Mesenchymal stem cell (in vitro differentiated cells and primary cell): ENCODE data around the gene SIGLECL1.

Experiments
- DNase-seq: peaks from one replicate; pipeline ENCODE4 v3.0.0-alpha.2; 2013
- H2AFZ ChIP-seq: one replicate; pipeline ENCODE4 v1.6.1; 2013; ENCODE audit warnings: low read depth, mild to moderate bottlenecking, control low read depth, inconsistent platforms, low read length, moderate library complexity
- H2AK5ac ChIP-seq: 2 replicates; pipeline ENCODE4 v1.6.1; 2013; ENCODE audit warnings: low read length, moderate library complexity, mild to moderate bottlenecking, inconsistent platforms; ENCODE audit not compliant: severe bottlenecking
- H2BK120ac ChIP-seq: one replicate; pipeline ENCODE4 v1.6.1; 2013; ENCODE audit warnings: low read depth, mild to moderate bottlenecking, inconsistent platforms, low read length, moderate library complexity
- H2BK12ac ChIP-seq, 2 experiments: one replicate each; pipeline ENCODE4 v1.6.1; 2013; ENCODE audit warnings: inconsistent platforms in 2 of 2, low read length in 2 of 2, mild to moderate bottlenecking in 2 of 2, moderate library complexity in 2 of 2, control low read depth in 1 of 2
- H2BK15ac ChIP-seq: one replicate; pipeline ENCODE4 v1.6.1; 2013; ENCODE audit warnings: mild to moderate bottlenecking, low read depth, inconsistent platforms; ENCODE audit not compliant: poor library complexity, severe bottlenecking
- H2BK5ac ChIP-seq: 2 replicates; pipeline ENCODE4 v1.6.1; 2013; ENCODE audit warnings: low read depth, mild to moderate bottlenecking, low read length, control low read depth, inconsistent platforms; ENCODE audit not compliant: poor library complexity, severe bottlenecking
- H3K14ac ChIP-seq, 2 experiments: one replicate each; pipeline ENCODE4 v1.6.1; 2013; ENCODE audit warnings: inconsistent platforms in 2 of 2, low read length in 2 of 2, control low read depth in 1 of 2, mild to moderate bottlenecking in 1 of 2, moderate library complexity in 1 of 2
- H3K18ac ChIP-seq, 2 experiments: one replicate each; pipeline ENCODE4 v1.6.1; 2013; ENCODE audit warnings: inconsistent platforms in 2 of 2, low read length in 2 of 2, control low read depth in 1 of 2, low read depth in 1 of 2, mild to moderate bottlenecking in 1 of 2
- H3K23ac ChIP-seq, 2 experiments: one replicate each; pipeline ENCODE4 v1.6.1; 2013; ENCODE audit warnings: inconsistent platforms in 2 of 2, low read length in 2 of 2, mild to moderate bottlenecking in 2 of 2, moderate library complexity in 2 of 2, control low read depth in 1 of 2
- H3K27ac ChIP-seq: 2 replicates; pipeline ENCODE4 v1.5.1; 2013; ENCODE audit warnings: mild to moderate bottlenecking, moderate library complexity, low read length, control low read depth, inconsistent platforms; ENCODE audit not compliant: poor library complexity, severe bottlenecking
- H3K27me3 ChIP-seq, 2 experiments: 2 replicates each; pipeline versions ENCODE4 v1.6.1 to v1.7.0; 2013; ENCODE audit warnings: low read length in 2 of 2, mild to moderate bottlenecking in 2 of 2, moderate library complexity in 2 of 2, control low read depth in 1 of 2, inconsistent platforms in 1 of 2; ENCODE audit not compliant: control insufficient read depth in 1 of 2, insufficient read depth in 1 of 2
- H3K36me3 ChIP-seq, 2 experiments: 2 replicates each; pipeline versions ENCODE4 v1.6.1 to v1.7.0; 2013; ENCODE audit warnings: low read length in 2 of 2, control low read depth in 1 of 2, inconsistent platforms in 1 of 2, low read depth in 1 of 2, mild to moderate bottlenecking in 1 of 2; ENCODE audit not compliant: insufficient read depth in 2 of 2, control insufficient read depth in 1 of 2
- H3K4ac ChIP-seq, 2 experiments: one replicate each; pipeline ENCODE4 v1.6.1; 2013; ENCODE audit warnings: inconsistent platforms in 2 of 2, low read length in 2 of 2, mild to moderate bottlenecking in 2 of 2, moderate library complexity in 2 of 2, control low read depth in 1 of 2, low read depth in 1 of 2
- H3K4me1 ChIP-seq: 2 replicates; pipeline ENCODE4 v1.6.1; 2013; ENCODE audit warnings: low read depth, low read length, control low read depth; ENCODE audit not compliant: control insufficient read depth, insufficient read depth
- H3K4me2 ChIP-seq: 2 replicates; pipeline ENCODE4 v1.6.1; 2013; ENCODE audit warnings: low read length, mild to moderate bottlenecking, inconsistent platforms; ENCODE audit not compliant: poor library complexity, severe bottlenecking
- H3K4me3 ChIP-seq, 2 experiments: 2 replicates each; pipeline versions ENCODE4 v1.5.1 to v1.7.0; 2013; ENCODE audit warnings: low read length in 2 of 2, mild to moderate bottlenecking in 2 of 2, control low read depth in 1 of 2, low read depth in 1 of 2; ENCODE audit not compliant: insufficient read depth in 1 of 2
- H3K79me1 ChIP-seq: replicated peaks from 2 replicates; pipeline ENCODE4 v1.6.1; 2013; ENCODE audit warnings: mild to moderate bottlenecking, control low read depth, low read length, inconsistent platforms; ENCODE audit not compliant: poor library complexity, severe bottlenecking
- H3K9ac ChIP-seq: 2 replicates; pipeline ENCODE4 v1.7.0; 2013; ENCODE audit warnings: mild to moderate bottlenecking, low read length, moderate library complexity
- H3K9me3 ChIP-seq: 2 replicates; pipeline ENCODE4 v1.7.0; 2013; ENCODE audit warnings: mild to moderate bottlenecking, low read length; ENCODE audit not compliant: control insufficient read depth
- H4K8ac ChIP-seq: one replicate; pipeline ENCODE4 v1.6.1; 2013; ENCODE audit warnings: inconsistent platforms, mild to moderate bottlenecking, low read length, moderate library complexity
- H4K91ac ChIP-seq: one replicate; pipeline ENCODE4 v1.6.1; 2013; ENCODE audit warnings: mild to moderate bottlenecking, low read length, inconsistent platforms
- WGBS: methylation state at CpG from one replicate; pipeline ENCODE4 v1.1.7; 2013; ENCODE audit warnings: mixed read lengths; 5-methylcytosine and 5-hydroxymethylcytosine counted together

Gene SIGLECL1

GRCh38 chr19:51257471-51257870 is 6.6 kb downstream of the SIGLECL1 start:
- Histone ChIP-seq H2BK15ac (no peak overlapping the region), H4K91ac (no peak overlapping the region), H3K36me3 (no peaks in the 10 kb centered on the region), H2BK120ac (no peak overlapping the region), H3K27me3 (peaks cover 0 to 24% of the 10 kb centered on the region in 2 experiments), H3K4ac (no peak overlapping the region), H2AK5ac (no peak overlapping the region), H3K18ac (no peak overlapping the region), H3K27ac (no peak overlapping the region), H3K9me3 (no peaks in the 10 kb centered on the region), H4K8ac (no peak overlapping the region), H3K9ac (no peak overlapping the region), H3K4me2 (no peak overlapping the region), H2BK12ac (no peak overlapping the region), H2BK5ac (no peak overlapping the region), H2AFZ (no peak overlapping the region), H3K4me3 (no peak overlapping the region), H3K79me1 (no peaks in the 10 kb centered on the region), H3K14ac (no peak overlapping the region), H3K4me1 (no peaks in the 10 kb centered on the region), H3K23ac (no peak overlapping the region)
- DNase-seq = no peak
- 70% methylated on average over 2 of the region's 2 CpGs for WGBS

- Histone ChIP-seq H3K4me1 (no peaks in the 10 kb centered on the region), H3K23ac (no peak overlapping the region), H3K4me2 (no peak overlapping the region), H2BK12ac (no peak overlapping the region), H3K4me3 (no peak overlapping the region), H3K27me3 (peaks cover 0 to 31% of the 10 kb centered on the region in 2 experiments), H4K91ac (no peak overlapping the region), H3K27ac (no peak overlapping the region), H3K9ac (no peak overlapping the region), H3K4ac (no peak overlapping the region), H3K18ac (no peak overlapping the region), H3K9me3 (no peaks in the 10 kb centered on the region), H3K36me3 (no peaks in the 10 kb centered on the region), H3K79me1 (no peaks in the 10 kb centered on the region), H4K8ac (no peak overlapping the region), H2BK5ac (no peak overlapping the region), H2AK5ac (no peak overlapping the region), H2AFZ (no peak overlapping the region), H2BK120ac (no peak overlapping the region), H2BK15ac (no peak overlapping the region), H3K14ac (no peak overlapping the region)
- 85% methylated on average over 6 of the region's 6 CpGs for WGBS
- no peak for DNase-seq
These were observed 7.6 kb downstream of the SIGLECL1 start for GRCh38 chr19:51258165-51259160.

DNA sequence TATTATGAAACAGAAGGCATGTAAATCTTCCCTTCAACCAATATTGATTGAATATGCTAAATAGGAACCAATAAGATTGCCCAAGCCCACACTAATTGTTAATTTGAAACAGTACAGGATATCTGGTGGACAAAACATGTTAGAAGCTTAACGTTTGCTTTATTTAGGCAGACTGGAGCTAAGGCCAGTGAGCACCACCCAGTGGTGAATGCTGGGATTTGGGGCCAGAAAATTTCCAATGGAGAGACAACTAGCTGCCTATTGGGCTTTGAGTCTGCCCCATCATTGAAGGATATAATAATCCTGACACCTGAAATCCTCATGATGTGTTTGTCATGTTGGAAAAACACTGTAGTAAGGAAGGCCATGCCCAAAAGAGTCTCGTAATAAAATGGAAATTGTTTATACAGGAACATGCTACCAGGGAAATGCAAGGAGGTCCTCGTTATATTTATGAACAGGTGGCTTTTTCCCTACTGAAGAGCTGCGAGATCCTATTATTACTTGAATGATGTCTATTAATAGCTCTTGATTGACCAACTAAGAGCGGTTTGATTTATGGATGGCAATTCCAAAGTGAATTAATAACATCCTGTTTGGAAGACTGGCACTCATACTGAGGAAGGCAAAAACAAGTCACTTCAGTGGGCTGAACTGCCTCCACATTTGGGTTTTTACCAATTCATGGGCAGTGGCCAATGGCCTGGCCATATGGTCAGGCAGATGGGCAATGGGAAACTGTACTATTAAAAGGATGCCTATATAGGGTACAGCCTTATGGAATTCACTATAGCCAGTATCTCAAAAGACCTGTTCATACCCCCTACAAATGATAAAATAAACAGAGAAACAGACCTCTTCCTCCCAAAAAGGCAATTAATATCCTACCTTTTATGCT is 8.7 kb downstream of the SIGLECL1 start:
- H2BK15ac ChIP-seq = no peak overlapping the region
- H3K36me3 ChIP-seq = no peaks in the 10 kb centered on the region
- peak; percentile 6 for DNase-seq
- H2AFZ ChIP-seq = no peak overlapping the region
- no peak overlapping the region for H3K23ac ChIP-seq
- H4K8ac ChIP-seq = no peak overlapping the region
- H4K91ac ChIP-seq = no peak overlapping the region
- no peak overlapping the region for H3K18ac ChIP-seq
- WGBS = 28% methylated on average over 5 of the region's 5 CpGs
- no peak overlapping the region for H3K4ac ChIP-seq
- H2AK5ac ChIP-seq = no peak overlapping the region
- no peak overlapping the region for H3K14ac ChIP-seq
- H3K9me3 ChIP-seq = no peaks in the 10 kb centered on the region
- no peak overlapping the region for H3K4me3 ChIP-seq
- no peak overlapping the region for H3K4me2 ChIP-seq
- no peak overlapping the region for H2BK12ac ChIP-seq
- no peak overlapping the region for H3K27ac ChIP-seq
- no peak overlapping the region for H2BK120ac ChIP-seq
- H3K79me1 ChIP-seq = no peaks in the 10 kb centered on the region
- H2BK5ac ChIP-seq = no peak overlapping the region
- H3K4me1 ChIP-seq = no peaks in the 10 kb centered on the region
- peaks cover 0 to 34% of the 10 kb centered on the region in 2 experiments for H3K27me3 ChIP-seq
- H3K9ac ChIP-seq = no peak overlapping the region

- WGBS = 80% methylated on average over 3 of the region's 4 CpGs
- no peak overlapping the region for H2AFZ ChIP-seq
These were observed 12.9 kb downstream of the SIGLECL1 start for GRCh38 chr19:51263808-51264207.

More at GRCh38 chr19:51263808-51264207, 12.9 kb downstream of the SIGLECL1 start:
- H3K36me3 ChIP-seq = no peaks in the 10 kb centered on the region
- H3K9ac ChIP-seq = no peak overlapping the region
- no peak overlapping the region for H4K8ac ChIP-seq
- no peak overlapping the region for H3K4me2 ChIP-seq
- H3K9me3 ChIP-seq = no peaks in the 10 kb centered on the region
- H3K27me3 ChIP-seq = peaks cover 0 to 43% of the 10 kb centered on the region in 2 experiments
- no peak overlapping the region for H3K14ac ChIP-seq
- no peak overlapping the region for H4K91ac ChIP-seq
- H3K4me3 ChIP-seq = no peak overlapping the region
- H2AK5ac ChIP-seq = no peak overlapping the region
- H3K23ac ChIP-seq = no peak overlapping the region
- H2BK5ac ChIP-seq = no peak overlapping the region
- no peak overlapping the region for H2BK15ac ChIP-seq
- H3K27ac ChIP-seq = no peak overlapping the region
- no peaks in the 10 kb centered on the region for H3K79me1 ChIP-seq
- no peak overlapping the region for H2BK12ac ChIP-seq
- no peak overlapping the region for H2BK120ac ChIP-seq
- no peak overlapping the region for H3K18ac ChIP-seq
- no peak overlapping the region for H3K4ac ChIP-seq
- DNase-seq = no peak
- H3K4me1 ChIP-seq = no peaks in the 10 kb centered on the region
